Pulmonary artery endothelial cell (primary cell): Measurements from ENCODE around the gene SEC24B. TPM values are rescaled to one million over a fixed set of nuclear protein-coding genes. Genes with fewer than 3 reads are reported as not detected.
A peak's percentile ranks its signal among the peaks of the same experiment; 100 is the strongest.
"Not testable (repeated sequence)": the region's sequence is repeated elsewhere in the genome, so short reads cannot be mapped to it uniquely, and the experiment has no call there.

ENCODE experiments used
- DNase-seq: peaks from one replicate; pipeline ENCODE4 v3.0.0-alpha.2; 2011; ENCODE audit warnings: low read depth, low spot score
- total RNA-seq: library from RNA; depleted of rRNA; stranded (reverse); fragments of >200 nt; gene quantifications from 2 replicates; pipeline ENCODE4 v1.2.3, GENCODE V29; 2014

SEC24B gene
- total RNA-seq, 1 donor from 2014 or later, result 12.9 TPM

DNA sequence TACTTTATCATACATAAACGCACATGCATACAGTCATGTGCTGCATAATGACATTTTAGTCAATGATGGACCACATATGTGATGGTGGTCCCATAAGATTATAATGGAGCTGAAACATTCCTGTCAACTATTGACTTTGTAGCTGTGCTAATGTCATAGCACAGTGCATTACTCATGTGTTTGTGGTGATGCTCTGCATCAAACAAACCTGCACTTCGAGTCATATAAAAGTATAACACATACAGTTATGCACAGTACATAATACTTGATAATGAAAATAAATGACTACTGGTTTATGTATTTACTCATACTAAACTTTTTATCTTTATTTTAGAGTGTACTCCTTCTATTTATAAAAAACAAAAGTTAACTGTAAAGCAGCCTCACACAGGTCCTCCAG, 65.9 kb downstream of the SEC24B start:
- no peak for DNase-seq

DNA sequence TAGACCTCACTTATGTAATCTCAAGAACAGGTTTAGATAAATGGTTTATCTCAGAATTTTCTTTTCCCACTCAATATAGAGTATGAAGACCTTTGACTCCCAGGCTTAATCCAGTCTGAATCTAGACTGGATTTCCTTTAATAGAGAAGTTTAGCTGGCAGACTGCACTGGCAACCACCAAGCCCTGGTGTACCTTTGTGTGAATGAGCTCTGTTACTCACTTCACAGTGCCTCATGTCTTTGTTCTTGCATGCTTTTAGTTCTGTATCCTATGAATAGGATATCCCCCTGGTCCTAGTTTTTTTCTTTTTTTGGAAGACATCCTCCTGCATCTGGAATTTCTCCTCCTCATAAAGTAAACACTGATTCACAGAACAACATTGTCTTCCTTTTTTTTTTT, 73.3 kb downstream of the SEC24B start:
- no peak for DNase-seq

DNA sequence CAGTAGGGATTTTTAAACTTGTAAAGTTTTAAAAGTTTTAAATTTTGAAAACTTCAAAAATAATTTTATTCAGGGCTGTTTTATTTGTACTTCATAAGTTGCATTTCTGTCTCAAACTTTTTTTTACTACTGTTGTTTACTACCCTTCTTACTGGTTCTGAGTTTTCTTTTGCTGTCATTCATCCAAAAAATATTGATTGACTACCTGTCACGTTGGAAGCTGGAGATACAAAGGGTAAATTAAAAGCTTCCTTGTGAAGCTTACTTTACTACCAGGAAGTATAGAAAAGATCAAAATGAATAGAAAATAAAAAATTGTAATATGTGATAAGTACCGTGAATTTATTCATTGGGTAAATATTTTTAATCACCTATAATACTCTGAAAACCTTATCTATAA, 77.1 kb downstream of the SEC24B start:
- DNase-seq, result no peak

DNA sequence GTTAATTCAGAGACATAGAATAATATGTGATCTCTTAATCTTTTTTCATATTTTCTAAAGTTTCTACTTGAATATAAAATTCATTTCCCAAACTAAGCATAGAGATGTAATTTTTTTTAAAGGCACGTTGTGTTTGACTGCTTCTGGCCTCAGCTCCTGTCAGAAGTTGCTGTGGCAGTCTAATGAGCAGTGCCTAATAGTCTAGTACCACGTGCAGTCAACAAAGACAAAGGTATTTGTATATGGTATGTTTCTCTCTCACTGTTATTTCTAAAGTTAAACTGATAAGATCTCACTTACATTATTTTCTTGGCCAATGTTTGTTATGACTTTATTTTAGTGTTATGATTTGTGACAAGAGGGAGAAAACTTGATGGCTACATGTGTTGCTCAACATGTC, 77.8 kb downstream of the SEC24B start:
- no peak for DNase-seq

DNA sequence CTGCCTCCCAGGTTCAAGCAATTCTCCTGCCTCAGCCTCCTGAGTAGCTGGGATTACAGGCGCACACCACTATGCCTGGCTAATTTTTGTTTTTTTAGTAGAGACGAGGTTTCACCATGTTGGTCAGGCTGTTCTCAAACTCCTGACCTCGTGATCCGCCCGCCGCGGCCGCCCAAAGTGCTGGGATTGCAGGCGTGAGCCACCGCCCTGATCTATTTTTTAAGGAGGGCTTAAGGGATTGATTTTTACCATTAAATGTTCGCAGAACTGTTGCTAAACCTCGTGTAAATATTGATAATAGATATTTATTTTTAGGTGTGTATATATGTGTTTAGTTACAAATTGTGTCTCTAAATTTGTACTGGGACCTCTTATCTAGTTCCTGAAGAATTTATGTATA, 79.8 kb downstream of the SEC24B start:
- not testable (repeated sequence) for DNase-seq

DNA sequence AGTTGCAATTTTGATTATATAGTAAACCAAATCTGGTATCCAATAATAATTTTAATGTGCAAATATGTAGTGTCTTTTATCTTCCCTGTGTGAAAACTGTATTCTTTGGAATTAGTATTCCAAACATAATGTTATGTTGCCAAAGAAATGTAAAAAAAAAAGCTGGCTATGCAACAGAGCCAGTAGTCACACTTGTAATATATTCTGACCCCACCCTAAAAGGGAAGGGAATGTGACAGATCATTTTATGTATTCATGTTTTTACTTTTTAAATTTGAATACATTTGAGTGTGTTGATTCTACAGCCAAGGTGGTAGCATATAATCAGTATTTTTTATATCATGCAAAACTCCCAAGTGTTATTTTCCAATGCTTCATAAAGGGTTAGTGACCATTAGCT, 98.6 kb downstream of the SEC24B start:
- no peak for DNase-seq

DNA sequence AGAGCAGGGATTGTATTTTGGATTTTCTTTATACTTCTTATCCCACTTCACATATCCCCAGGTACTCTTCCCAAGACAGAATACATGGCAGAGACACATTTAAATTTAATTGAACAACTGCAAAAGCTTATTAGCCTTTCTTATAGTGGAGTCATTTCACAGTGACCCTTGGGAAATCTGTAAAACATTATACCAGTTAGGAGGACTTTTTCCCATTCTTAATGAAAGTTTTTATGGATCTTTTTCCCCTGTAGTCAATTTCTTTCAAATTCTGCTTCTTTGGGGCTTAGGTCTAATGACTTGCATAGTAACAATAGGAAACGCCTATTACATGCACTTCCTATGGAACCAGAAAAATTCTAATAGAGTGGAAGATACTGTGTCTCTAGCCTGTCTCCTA, 111.8 kb downstream of the SEC24B start:
- no peak for DNase-seq

DNA sequence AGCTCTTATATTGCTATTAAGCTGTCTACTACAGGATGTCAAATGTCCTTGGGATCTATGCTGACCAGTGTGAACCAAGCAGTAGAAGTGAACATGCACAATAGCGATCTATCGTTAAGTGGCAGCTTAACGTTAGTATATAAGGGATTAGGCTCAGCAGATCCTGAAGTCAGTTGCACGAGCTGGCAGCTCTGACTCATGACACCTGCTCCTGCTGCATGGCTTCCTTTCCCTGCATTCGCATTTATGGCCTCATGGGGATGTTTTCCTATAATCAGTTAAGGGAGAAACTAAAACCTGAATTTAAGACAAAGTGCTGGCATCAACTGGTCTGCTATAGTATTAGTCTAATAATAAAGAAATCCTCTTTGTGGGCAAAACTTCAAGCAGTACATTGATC, 113.8 kb downstream of the SEC24B start:
- DNase-seq, result no peak

DNA sequence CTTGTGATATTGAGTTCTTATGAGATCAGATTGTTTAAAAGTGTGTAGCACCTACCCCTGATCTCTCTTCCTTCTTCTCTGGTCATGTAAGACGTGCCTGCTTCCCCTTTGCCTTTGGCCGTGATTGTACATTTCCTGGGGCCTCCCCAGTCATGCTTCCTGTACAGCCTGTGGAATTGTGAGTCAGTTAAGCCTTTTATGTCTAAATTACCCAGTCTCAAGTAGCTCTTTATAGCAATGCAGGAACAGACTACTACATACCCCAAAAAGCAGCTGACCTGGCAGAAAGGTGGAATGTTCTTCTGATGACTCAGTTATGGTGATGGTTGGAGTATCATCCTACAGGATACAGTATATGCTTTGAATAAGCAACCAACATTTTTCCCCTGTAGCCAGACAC, 115.0 kb downstream of the SEC24B start:
- DNase-seq, result peak; percentile 88

DNA sequence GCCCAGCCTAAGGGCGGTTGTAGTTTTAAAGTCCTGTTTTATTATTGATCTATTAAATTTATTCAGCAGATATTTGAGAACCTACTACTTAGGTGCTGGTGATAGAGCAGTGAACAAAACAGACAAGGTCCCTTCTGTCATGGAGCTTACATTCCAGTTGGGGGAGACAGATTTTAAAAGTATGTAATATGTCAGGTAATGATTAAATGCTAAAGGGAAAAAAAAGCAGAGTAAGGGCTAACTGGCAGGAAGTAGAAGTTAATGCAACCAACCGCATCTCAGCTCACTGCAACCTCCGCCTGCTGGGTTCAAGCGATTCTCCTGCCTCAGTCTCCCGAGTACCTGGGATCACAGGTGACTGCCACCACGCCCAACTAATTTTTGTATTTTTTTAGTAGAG, 118.6 kb downstream of the SEC24B start:
- no peak for DNase-seq

DNA sequence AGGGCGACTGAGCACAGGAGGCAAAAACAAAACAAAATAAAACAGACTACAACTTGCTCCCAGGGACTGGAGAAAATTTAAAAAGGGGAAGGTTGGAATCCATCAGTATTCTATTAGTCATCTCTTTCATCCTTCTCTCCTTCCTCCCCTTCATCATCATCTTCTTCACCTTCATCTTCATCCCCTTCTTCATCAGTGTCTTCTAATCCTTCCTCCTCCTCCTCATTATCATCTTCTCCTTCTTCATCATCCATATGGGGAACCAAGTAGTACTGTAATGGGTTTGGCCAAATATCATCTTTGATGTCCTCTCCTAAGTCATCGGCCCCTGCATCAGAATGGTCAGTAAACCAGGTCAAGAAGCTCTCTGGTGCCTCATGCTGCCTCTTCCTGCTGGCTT, 119.5 kb downstream of the SEC24B start:
- DNase-seq, result no peak

DNA sequence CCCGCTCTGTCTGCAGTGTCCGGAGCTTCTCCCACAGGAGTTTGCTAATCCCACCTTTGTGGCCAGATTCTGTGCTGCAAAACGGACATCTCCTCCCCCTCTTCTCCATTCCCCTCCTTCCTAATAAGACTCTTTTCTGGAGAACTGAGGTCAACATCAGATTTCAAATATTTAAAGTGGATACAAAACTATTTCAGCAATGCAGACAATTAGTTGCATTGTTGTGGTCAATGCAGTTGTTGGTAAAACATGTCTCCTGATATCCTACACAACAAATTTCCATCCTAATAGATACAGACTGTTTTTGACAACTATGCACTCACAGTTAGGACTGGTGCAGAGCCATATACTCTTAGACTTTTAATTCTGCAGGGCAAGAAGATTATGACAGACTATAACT, 121.4 kb downstream of the SEC24B start:
- no peak for DNase-seq

DNA sequence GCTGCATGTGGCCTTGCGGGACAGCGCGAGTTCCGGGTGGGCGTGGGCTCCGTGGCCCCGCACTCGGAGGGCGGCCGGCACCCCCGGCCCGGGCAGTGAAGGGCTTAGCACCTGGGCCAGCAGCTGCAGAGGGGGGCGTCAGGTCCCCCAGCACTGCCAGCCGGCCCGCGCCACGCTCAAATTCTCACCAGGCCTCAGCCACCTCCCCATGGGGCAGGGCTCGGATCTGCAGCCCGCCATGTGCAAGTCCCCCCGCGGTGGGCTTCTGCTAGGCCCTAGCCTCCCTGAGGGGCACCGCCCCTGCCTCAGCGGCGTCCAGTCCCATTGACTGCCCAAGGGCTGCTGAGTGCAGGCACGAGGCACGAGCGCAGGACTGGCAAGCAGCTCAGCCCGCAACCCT, 123.8 kb downstream of the SEC24B start:
- DNase-seq, result no peak

DNA sequence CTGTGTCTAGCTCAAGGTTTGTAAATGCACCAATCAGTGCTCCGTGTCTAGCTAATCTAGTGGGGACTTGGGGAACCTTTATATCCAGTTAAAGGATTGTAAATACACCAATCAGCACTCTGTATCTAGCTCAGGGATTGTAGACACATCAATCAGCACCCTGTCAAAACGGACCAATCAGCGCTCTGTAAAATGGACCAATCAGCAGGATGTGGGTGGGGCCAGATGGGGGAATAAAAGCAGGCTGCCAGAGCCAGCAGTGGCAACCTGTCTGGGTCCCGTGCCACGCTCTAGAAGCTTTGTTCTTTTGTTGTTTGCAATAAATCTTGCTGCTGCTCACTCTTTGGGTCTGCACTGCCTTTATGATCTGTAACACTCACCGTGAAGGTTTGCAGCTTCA, 124.5 kb downstream of the SEC24B start:
- not testable (repeated sequence) for DNase-seq

DNA sequence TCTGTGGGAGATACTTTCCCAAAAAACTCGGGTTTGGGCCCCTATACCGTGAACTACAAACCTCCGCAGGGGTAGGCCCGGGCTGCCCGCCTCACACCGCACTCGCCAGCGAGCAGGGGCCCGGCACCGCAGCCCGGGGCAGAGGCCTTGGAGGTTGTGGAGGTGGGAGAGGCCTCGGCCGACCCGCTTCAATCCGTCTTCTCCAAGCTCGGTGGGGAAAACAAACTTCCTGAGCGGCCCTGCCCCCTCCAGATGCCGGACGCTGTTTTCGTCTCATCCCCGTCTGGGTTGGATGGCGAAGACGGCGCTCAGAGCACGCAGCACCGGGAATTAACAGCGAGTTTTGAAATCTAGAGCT, 126.0 kb downstream of the SEC24B start:
- DNase-seq, result no peak

DNA sequence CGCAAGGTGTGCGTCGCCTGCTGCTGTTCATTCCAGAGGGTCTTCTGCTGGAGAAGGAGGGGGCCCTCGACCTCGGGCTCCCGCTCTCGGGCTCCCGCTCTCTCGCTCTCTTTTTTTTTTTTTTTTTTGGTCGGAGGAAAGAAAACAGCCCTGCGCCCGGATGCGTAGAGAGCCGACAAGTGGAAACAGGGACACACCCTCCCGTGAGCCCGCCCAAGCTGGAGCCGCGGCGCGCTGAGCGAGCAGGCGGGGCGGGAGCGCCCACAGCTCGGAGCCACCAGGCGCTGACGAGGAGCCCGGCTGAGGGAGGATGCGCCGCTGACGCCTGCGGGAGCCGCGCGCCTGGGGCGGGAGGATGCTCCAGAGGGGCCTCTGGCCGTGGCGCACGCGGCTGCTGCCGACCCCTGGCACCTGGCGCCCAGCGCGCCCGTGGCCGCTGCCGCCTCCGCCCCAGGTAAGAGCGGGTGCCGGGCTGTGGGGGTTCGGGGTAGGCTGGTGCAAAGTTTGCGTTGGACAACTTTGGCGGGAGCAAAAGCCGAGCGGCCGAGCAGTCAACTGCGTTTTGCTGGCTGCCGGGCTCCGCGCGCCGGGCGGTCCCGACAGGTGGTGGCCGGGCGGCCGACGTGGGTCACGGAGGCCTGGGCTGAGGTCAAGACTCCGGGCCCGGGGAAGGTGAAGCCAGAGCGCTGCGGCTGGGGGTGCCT, 126.5 kb downstream of the SEC24B start, which contains the start of gene MCUB:
MCUB (plus strand) TSS at position 264 of the 704 bp plus-strand sequence; CDS start at position 356, 92 bp downstream.
- peak; percentile 76 for DNase-seq

DNA sequence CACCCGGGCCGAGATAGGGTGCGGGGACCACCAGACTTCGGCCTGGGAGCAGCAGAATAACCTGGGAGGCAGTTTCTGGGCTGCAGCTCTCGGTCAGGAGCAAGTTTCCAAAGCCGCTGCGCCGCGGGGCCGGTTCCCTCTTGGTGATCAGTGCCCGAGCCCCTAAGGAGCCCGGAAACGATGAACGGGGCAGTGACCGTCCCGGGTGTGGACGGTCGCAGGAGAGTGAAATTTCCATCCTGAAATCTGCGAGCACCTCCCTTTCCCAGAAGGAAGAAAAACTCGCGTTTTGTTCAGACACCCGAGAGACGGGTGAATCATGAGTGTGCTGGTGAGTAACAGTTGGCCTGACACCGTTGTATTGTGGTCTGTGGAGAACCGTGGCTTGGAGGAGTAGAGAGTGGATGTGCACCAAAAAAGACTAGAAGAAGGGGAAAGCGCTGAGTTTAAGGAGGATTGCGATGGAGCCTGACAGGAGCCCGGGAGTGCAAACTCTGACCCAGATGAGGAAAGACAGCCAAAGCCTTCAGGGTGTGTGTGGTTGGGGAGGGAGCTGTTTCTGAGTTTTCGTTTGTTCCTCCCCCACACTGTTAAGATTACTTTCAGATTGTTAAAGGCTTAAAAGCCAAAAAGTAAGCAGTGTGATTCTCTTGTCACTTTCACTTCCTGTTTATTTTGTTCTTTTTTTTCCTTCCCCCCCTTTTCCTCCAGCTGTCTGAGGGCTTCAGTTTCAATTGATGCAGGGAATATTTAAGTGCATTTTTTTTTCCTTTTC, 127.3 kb downstream of the SEC24B start:
- peak; percentile 41 for DNase-seq

DNA sequence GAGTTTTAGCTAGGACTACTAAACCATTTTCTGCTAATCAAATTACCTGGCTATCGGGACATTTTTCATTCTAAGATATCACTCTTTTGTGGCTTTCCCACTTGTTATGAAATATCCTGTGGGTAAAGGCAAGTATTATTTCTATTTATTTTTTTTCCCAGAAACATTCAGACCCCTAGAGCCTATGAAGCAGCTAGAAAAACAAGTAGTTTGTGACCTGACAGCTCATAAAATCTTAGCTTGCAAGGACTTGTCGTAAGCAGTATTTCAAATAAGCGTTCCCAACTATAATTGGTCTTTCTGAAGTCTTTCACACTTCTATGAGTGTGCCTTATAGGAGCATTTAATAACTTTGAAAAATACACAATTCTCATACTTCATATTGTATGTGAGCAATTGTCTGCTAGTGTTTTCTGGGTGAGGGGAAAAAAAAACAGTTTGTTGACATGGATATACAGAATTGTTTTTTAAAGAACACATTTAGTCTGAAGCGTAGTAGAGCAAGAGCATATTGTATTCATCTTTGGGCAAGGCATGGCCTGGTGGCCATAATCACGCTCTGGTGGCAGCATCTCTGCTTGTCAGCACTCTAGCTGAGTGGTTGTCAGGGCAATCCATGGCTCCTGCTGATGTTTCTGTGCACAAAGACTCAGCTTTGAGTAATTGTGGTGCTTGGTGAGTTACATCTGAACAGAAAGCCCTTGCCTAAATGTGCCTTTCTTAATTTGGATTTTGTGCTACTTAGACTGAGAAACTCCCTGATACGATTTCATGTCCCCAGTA, 129.0 kb downstream of the SEC24B start:
- DNase-seq, result no peak

DNA sequence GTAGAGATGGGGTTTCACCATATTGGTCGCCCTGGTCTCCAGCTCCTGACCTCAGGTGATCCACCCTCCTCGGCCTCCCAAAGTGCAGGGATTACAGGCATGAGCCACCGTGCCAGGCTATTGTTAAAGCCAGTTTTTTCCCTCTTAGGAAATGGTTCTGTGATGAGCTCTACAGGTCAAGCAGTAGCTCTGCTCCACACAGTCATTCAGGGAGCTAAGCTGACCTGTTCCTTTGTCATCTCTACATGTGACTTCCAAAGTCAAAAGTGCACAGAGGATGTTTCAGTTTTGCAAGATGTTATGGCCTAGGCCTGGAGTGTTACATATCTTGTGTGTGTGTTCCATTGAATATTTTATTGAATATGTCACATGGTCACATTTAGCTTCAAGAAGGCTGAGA, 137.9 kb downstream of the SEC24B start:
- no peak for DNase-seq

DNA sequence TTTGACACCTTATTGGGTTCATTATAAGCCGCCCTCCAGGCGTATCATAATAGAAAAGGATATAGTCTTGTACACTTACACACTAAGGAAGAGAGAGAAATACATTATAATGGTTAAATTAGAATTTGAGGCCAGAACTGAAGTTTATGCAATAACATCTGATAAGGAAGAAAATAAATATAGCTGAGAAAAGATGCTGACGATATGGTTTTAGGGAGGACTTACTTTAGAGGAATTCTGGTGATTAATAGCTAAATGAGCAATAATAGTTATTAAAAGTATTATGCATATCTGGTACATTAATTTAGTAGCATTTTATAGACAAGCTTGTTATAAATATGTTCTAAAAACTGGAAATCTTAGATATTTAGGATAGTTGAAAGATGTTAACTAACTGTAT, 138.5 kb downstream of the SEC24B start:
- no peak for DNase-seq

DNA sequence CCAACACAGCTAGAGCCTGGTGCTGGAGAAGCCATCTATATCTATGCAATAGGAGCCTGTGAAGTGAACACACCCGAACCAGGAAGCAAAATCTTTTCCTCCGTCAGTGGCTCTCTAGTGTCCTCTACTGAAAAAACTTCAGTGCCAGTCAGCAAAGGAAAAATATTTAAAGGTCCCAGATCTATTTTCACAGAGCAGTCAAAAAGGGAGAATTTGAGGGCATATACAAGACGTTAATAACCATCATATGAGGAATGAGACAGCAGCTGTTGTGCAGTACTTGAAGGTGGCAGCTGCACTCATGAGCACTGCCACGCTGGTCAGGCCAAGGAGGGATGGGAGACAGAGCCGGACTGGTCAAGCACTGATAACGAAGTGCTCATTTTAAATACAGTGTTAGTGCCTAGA, 140.8 kb downstream of the SEC24B start:
- DNase-seq, result no peak
